OCI-LY1 (cell line): ENCODE data around the gene MCC.

Experiments
- EZH2 ChIP-seq: fragments of 200-600 bp; sonication (generic), shearing (Covaris generic); IDR thresholded peaks from 2 replicates; pipeline ENCODE4 v1.8.0; 2017; ENCODE audit warnings: borderline replicate concordance, mixed run types, mild to moderate bottlenecking, antibody characterized with exemption, low read length, moderate library complexity, mixed read lengths
- TF ChIP-seq, protein P1 (sequence below): fragments of 200-600 bp; sonication (generic), shearing (Covaris generic); IDR thresholded peaks from 2 replicates; pipeline ENCODE4 v1.5.1; 2017; ENCODE audit warnings: mild to moderate bottlenecking, antibody characterized with exemption, low read length, moderate library complexity, mixed read lengths

DNA sequence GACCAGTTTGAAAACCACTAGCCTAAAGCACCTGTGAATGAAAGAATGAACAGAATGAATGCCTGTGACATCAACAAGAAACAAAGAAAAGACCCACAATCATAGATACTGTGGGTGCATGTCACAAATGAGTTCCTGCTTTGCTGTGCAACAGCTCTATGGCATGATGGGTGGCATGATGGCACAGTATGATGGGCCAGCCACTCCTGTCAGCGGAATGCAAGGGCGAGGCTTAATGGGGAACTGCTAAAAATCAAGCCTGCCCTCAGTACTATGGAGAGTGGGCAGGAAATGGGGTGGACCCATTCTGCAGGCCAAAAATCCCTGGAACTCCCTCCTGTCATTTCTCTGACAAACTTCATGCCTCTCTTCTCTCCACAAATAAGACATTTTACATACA lies 422.6 kb downstream of the MCC start:
- no peak for TF ChIP-seq EZH2
- TF ChIP-seq, protein P1, sequence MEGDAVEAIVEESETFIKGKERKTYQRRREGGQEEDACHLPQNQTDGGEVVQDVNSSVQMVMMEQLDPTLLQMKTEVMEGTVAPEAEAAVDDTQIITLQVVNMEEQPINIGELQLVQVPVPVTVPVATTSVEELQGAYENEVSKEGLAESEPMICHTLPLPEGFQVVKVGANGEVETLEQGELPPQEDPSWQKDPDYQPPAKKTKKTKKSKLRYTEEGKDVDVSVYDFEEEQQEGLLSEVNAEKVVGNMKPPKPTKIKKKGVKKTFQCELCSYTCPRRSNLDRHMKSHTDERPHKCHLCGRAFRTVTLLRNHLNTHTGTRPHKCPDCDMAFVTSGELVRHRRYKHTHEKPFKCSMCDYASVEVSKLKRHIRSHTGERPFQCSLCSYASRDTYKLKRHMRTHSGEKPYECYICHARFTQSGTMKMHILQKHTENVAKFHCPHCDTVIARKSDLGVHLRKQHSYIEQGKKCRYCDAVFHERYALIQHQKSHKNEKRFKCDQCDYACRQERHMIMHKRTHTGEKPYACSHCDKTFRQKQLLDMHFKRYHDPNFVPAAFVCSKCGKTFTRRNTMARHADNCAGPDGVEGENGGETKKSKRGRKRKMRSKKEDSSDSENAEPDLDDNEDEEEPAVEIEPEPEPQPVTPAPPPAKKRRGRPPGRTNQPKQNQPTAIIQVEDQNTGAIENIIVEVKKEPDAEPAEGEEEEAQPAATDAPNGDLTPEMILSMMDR: no peak
